B cell (primary cell): ENCODE results near the gene ASIC4. TPM values are rescaled to one million over a fixed set of nuclear protein-coding genes. Genes with fewer than 3 reads are reported as not detected.

Experiments
- ATAC-seq: fragments of 200-7000 bp; cut with Tn5 transposase; one replicate; pipeline ENCODE4 v1.10.0; 2021; ENCODE audit warnings: low read depth, mild to moderate bottlenecking, moderate number of reproducible peaks, moderate library complexity
- CTCF ChIA-PET: fragments of 350-600 bp; sonication (Branson Sonifier 250); formaldehyde crosslinking; loops from one replicate; lab custom pipeline; 2021; ENCODE audit warnings: antibody characterized with exemption, inconsistent platforms; lab: Charles Lee
- POLR2A ChIA-PET: fragments of 350-600 bp; sonication (Branson Sonifier 250); formaldehyde crosslinking; loops from one replicate; lab custom pipeline; 2021; ENCODE audit warnings: antibody characterized with exemption; lab: Charles Lee
- DNase-seq: peaks from one replicate; pipeline ENCODE4 v3.0.0; 2013
- H2AFZ ChIP-seq: 2 replicates; pipeline ENCODE4 v1.6.1; 2012; ENCODE audit warnings: mild to moderate bottlenecking, low read depth, low read length; ENCODE audit not compliant: insufficient read depth, poor library complexity, severe bottlenecking
- H3K27ac ChIP-seq, 2 donors: 1 replicate in 1 of 2; 2 replicates in 1 of 2; pipeline ENCODE4 v1.5.1; 2012 to 2013; ENCODE audit warnings: low read length in 2 of 2, mild to moderate bottlenecking in 2 of 2, moderate library complexity in 1 of 2
- H3K27me3 ChIP-seq, 4 experiments: fragments of 200-600 bp in 1 of 4; sonication (generic) in 1 of 4; replicated peaks in 1 of 4; 1 replicate in 2 of 4; 2 replicates in 2 of 4; pipeline versions ENCODE4 v1.6.1 to v1.7.0; 2013 to 2016; ENCODE audit warnings: low read length in 3 of 4, mild to moderate bottlenecking in 2 of 4, mixed read lengths in 1 of 4, moderate library complexity in 1 of 4; ENCODE audit not compliant: insufficient read depth in 4 of 4, control insufficient read depth in 3 of 4; ENCODE audit errors: control extremely low read depth in 1 of 4
- H3K36me3 ChIP-seq, 2 experiments: replicated peaks in 1 of 2; 1 replicate in 1 of 2; 2 replicates in 1 of 2; pipeline versions ENCODE4 v1.6.1 to v1.7.1; 2013; ENCODE audit warnings: low read length in 1 of 2; ENCODE audit not compliant: insufficient read depth in 2 of 2, control insufficient read depth in 1 of 2; ENCODE audit errors: control extremely low read depth in 1 of 2, extremely low read depth in 1 of 2
- H3K4me1 ChIP-seq, 2 donors: fragments of 200-600 bp in 1 of 2; sonication (generic) in 1 of 2; 1 replicate in 1 of 2; 2 replicates in 1 of 2; pipeline versions ENCODE4 v1.5.1 to v1.6.1; 2013 to 2017; ENCODE audit warnings: low read length in 2 of 2; ENCODE audit not compliant: control insufficient read depth in 2 of 2, insufficient read depth in 2 of 2
- H3K4me2 ChIP-seq: replicated peaks from 2 replicates; pipeline ENCODE3; 2012; ENCODE audit warnings: mild to moderate bottlenecking, low read depth, low read length; ENCODE audit not compliant: poor library complexity, severe bottlenecking
- H3K4me3 ChIP-seq, 5 experiments: fragments of 200-600 bp in 1 of 5; sonication (generic) in 1 of 5; 1 replicate in 3 of 5; 2 replicates in 2 of 5; pipeline versions ENCODE4 v1.5.1 to v1.7.0; 2011 to 2016; ENCODE audit warnings: low read length in 4 of 5, mild to moderate bottlenecking in 4 of 5, low read depth in 2 of 5, control low read depth in 1 of 5, moderate library complexity in 1 of 5; ENCODE audit not compliant: insufficient read depth in 1 of 5; ENCODE audit errors: control extremely low read depth in 1 of 5, extremely low read depth in 1 of 5
- H3K79me2 ChIP-seq: fragments of 200-600 bp; sonication (generic); one replicate; pipeline ENCODE4 v1.6.0; 2016; ENCODE audit warnings: low read length; ENCODE audit not compliant: control insufficient read depth, insufficient read depth
- H3K9ac ChIP-seq: fragments of 200-600 bp; sonication (generic); 2 replicates; pipeline ENCODE4 v1.6.1; 2017; ENCODE audit warnings: mild to moderate bottlenecking, low read length, moderate library complexity
- H3K9me3 ChIP-seq, 3 donors: one replicate each; pipeline versions ENCODE4 v1.6.1 to v1.7.1; 2013; ENCODE audit warnings: low read length in 2 of 3; ENCODE audit not compliant: control insufficient read depth in 2 of 3, insufficient read depth in 1 of 3; ENCODE audit errors: control extremely low read depth in 1 of 3
- H4K20me1 ChIP-seq: 2 replicates; pipeline ENCODE4 v1.6.0; 2012; ENCODE audit warnings: mild to moderate bottlenecking, low read length; ENCODE audit not compliant: insufficient read depth, control insufficient read depth, poor library complexity, severe bottlenecking
- H3K27ac Mint-ChIP-seq: one replicate; pipeline ENCODE4 v1.8.0; 2021; ENCODE audit warnings: mixed read lengths
- H3K27me3 Mint-ChIP-seq: one replicate; pipeline ENCODE4 v1.8.0; 2021; ENCODE audit warnings: mixed read lengths
- H3K4me1 Mint-ChIP-seq: one replicate; pipeline ENCODE4 v1.8.0; 2021; ENCODE audit warnings: mixed read lengths
- H3K4me3 Mint-ChIP-seq: one replicate; pipeline ENCODE4 v1.8.0; 2021; ENCODE audit warnings: mixed read lengths
- H3K9me3 Mint-ChIP-seq: one replicate; pipeline ENCODE4 v1.8.0; 2022; ENCODE audit warnings: mixed read lengths; ENCODE audit not compliant: insufficient read depth
- CTCF ChIP-seq: fragments of 200-600 bp; IDR thresholded peaks from one replicate; pipeline ENCODE4 v1.8.0; 2022; ENCODE audit warnings: antibody characterized with exemption, mild to moderate bottlenecking
- EZH2 ChIP-seq: IDR thresholded peaks from 2 replicates; pipeline ENCODE4 v1.6.1; 2012; ENCODE audit warnings: borderline replicate concordance, low read depth, mild to moderate bottlenecking, moderate library complexity, low read length; ENCODE audit not compliant: insufficient read depth, poor library complexity, severe bottlenecking
- WGBS: methylation state at CpG from one replicate; pipeline ENCODE4 v1.1.5; 2013; ENCODE audit warnings: missing lambda C conversion rate; ENCODE audit not compliant: insufficient coverage; 5-methylcytosine and 5-hydroxymethylcytosine counted together
- intact Hi-C: fragments of 100-400 bp; cut with micrococcal nuclease; formaldehyde crosslinking; loops from one replicate; pipeline ENCODE4 v1.10.0; 2022
- polyA plus RNA-seq: library from polyadenylated mRNA; depleted of rRNA; stranded (reverse); fragments of >200 nt; gene quantifications from 2 replicates; pipeline ENCODE4 v1.2.3, GENCODE V29; 2012
- total RNA-seq, 2 donors: library from RNA; stranded (reverse); fragments of 120-200 nt in 1 of 2; gene quantifications; 1 replicate in 1 of 2; 2 replicates in 1 of 2; pipeline versions ENCODE4 v1.2.3 to v1.2.4, GENCODE V29; 2013 to 2022

ASIC4 gene
- total and polyA plus RNA-seq, 2 donors (not counting 1 experiment from before 2014, with no cell fraction given): not detected

DNA sequence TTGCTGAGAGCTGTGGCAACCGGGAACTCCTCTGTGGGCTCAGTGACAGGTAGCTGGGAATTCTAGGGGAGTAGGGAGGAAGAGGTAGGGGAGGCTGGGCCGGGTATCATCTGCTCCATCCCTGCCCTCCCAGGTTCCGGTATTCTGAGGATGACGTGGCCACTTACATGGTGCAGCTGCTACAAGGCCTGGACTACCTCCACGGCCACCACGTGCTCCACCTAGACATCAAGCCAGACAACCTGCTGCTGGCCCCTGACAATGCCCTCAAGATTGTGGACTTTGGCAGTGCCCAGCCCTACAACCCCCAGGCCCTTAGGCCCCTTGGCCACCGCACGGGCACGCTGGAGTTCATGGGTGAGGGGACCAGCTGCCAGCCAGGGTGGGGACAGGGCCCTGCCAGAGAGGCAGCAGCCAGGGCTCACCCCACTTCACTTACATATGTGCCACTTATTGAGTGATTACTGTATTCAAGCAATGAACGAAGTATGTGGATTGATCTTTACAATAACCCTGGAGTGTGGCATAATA is 23.6 kb upstream of the ASIC4 start:
- ATAC-seq: no peak
- peaks cover 2% of the 10 kb centered on the region for H3K4me1 Mint-ChIP-seq
- ChIA-PET CTCF (interaction anchor here (2.1 to 10.4 kb wide), 2 partner anchors 19 to 39 kb away, joined by 5 to 123 read pairs; no protein-coding TSS in a partner anchor), POLR2A (no interaction called here)
- peaks cover 0 to 60% (median 26%) of the 10 kb centered on the region in 4 experiments for H3K27me3 ChIP-seq
- no peak for TF ChIP-seq CTCF
- TF ChIP-seq EZH2: no peak
- peaks cover 0 to 2% (median 0%) of the 10 kb centered on the region in 3 donors for H3K9me3 ChIP-seq
- peaks cover 4 to 6% of the 10 kb centered on the region in 2 donors for H3K4me1 ChIP-seq
- H3K79me2 ChIP-seq: no peaks in the 10 kb centered on the region
- no peaks in the 10 kb centered on the region for H3K36me3 ChIP-seq
- H3K9ac ChIP-seq: no peak overlapping the region
- no peak overlapping the region for H2AFZ ChIP-seq
- H3K4me2 ChIP-seq: no peak overlapping the region
- 94% methylated on average over 5 of the region's 10 CpGs for WGBS
- no peak overlapping the region for H3K4me3 ChIP-seq
- peaks cover 56% of the 10 kb centered on the region for H3K27me3 Mint-ChIP-seq
- no peak overlapping the region for H3K4me3 Mint-ChIP-seq
- H3K27ac Mint-ChIP-seq: no peak overlapping the region
- intact Hi-C loops: no loop called here
- H4K20me1 ChIP-seq: no peaks in the 10 kb centered on the region
- no peak overlapping the region for H3K27ac ChIP-seq
- no peak for DNase-seq
- no peaks in the 10 kb centered on the region for H3K9me3 Mint-ChIP-seq

- intact Hi-C loops: no loop called here
These were observed 22.9 kb upstream of the ASIC4 start for GRCh38 chr2:219491278-219491963.

More at GRCh38 chr2:219491278-219491963, 22.9 kb upstream of the ASIC4 start:
- Histone ChIP-seq H4K20me1 (no peaks in the 10 kb centered on the region), H3K4me2 (no peak overlapping the region), H3K4me3 (no peak overlapping the region), H3K4me1 (peaks cover 9 to 14% of the 10 kb centered on the region in 2 donors), H3K36me3 (no peaks in the 10 kb centered on the region), H2AFZ (no peak overlapping the region), H3K27me3 (peaks cover 0 to 60% (median 26%) of the 10 kb centered on the region in 4 experiments), H3K79me2 (no peaks in the 10 kb centered on the region), H3K27ac (no peak overlapping the region), H3K9me3 (peaks cover 0 to 8% (median 0%) of the 10 kb centered on the region in 3 donors), H3K9ac (no peak overlapping the region)
- no peak overlapping the region for H3K27ac Mint-ChIP-seq
- H3K4me3 Mint-ChIP-seq: no peak overlapping the region
- 85% methylated on average over 9 of the region's 14 CpGs for WGBS
- ChIA-PET POLR2A (no interaction called here), CTCF (interaction anchor here (1.2 to 10.4 kb wide), 3 partner anchors 18 to 69 kb away, joined by 5 to 123 read pairs (median 5); no protein-coding TSS in a partner anchor)
- no peaks in the 10 kb centered on the region for H3K9me3 Mint-ChIP-seq
- peaks cover 53% of the 10 kb centered on the region for H3K27me3 Mint-ChIP-seq
- peaks cover 5% of the 10 kb centered on the region for H3K4me1 Mint-ChIP-seq
- TF ChIP-seq EZH2 (no peak), CTCF (no peak)
- DNase-seq (no peak), ATAC-seq (no peak)
